ENCODE results near the gene ATP13A5.

The ATP13A5 gene

GRCh38 chr3:193248848-193249468 lies 129.6 kb downstream of the ATP13A5 start:
- H3K9me3 Mint-ChIP-seq = peaks cover 31% of the 10 kb centered on the region
- H3K4me1 Mint-ChIP-seq = no peaks in the 10 kb centered on the region
- H3K36me3 Mint-ChIP-seq = peaks cover 5% of the 10 kb centered on the region
- H3K4me3 Mint-ChIP-seq = no peak overlapping the region
- peaks cover 5% of the 10 kb centered on the region for H3K27me3 Mint-ChIP-seq
- no peak for ATAC-seq
- H3K27ac Mint-ChIP-seq = no peak overlapping the region

- no peak overlapping the region for H3K27ac Mint-ChIP-seq
- H3K4me3 Mint-ChIP-seq = no peak overlapping the region
- peaks cover 23% of the 10 kb centered on the region for H3K9me3 Mint-ChIP-seq
- H3K27me3 Mint-ChIP-seq = peaks cover 31% of the 10 kb centered on the region
- ATAC-seq = no peak
- no peaks in the 10 kb centered on the region for H3K36me3 Mint-ChIP-seq
- H3K4me1 Mint-ChIP-seq = no peaks in the 10 kb centered on the region
Observed at GRCh38 chr3:193243571-193243970, 135.0 kb downstream of the ATP13A5 start.

GRCh38 chr3:193241716-193242115 lies 136.8 kb downstream of the ATP13A5 start:
- Mint-ChIP-seq H3K9me3 (peaks cover 14% of the 10 kb centered on the region), H3K36me3 (no peaks in the 10 kb centered on the region), H3K4me3 (no peak overlapping the region), H3K27me3 (peaks cover 31% of the 10 kb centered on the region), H3K4me1 (no peaks in the 10 kb centered on the region), H3K27ac (no peak overlapping the region)
- no peak for ATAC-seq

- no peak within 1 kb of the TSS for H3K27ac Mint-ChIP-seq
- H3K4me1 Mint-ChIP-seq = no peaks in the 10 kb centered on the region
- ATAC-seq = peak; percentile 55
- peaks cover 14% of the 10 kb centered on the region for H3K9me3 Mint-ChIP-seq
- H3K36me3 Mint-ChIP-seq = no peaks in the 10 kb centered on the region
- no peak within 1 kb of the TSS for H3K4me3 Mint-ChIP-seq
- peaks cover 31% of the 10 kb centered on the region for H3K27me3 Mint-ChIP-seq
Observed at GRCh38 chr3:193240850-193241706, 137.5 kb downstream of the ATP13A5 start, which contains the start of gene PLAAT1. Gene PLAAT1, plus strand, starts transcription at chr3:193241222. Its CDS starts 14,429 bp downstream, at chr3:193255651.

DNA sequence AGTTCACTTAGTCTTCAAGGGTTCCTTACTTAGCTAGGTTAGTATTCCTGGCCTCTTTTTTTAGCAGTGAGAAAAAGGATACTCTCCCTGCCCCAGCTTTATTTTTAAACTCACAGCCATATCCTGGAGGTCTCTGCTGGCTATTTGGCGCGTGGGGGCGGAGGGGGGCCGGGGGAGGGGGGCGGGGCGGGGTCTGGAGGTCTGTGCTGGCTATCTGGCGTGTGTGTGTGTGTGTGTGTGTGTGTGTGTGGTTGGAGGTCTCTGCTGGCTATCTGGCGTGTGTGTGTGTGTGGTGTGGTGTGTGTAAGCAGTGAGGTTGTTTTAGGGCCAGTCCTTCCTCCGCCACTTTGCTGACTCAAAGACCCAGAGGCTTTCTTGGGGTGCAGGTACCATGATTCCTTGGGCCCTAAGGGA lies 138.1 kb downstream of the ATP13A5 start:
- Mint-ChIP-seq H3K27ac (no peak overlapping the region), H3K4me3 (no peak overlapping the region)
- ATAC-seq = no peak

GRCh38 chr3:193237030-193237429 lies 141.5 kb downstream of the ATP13A5 start:
- no peaks in the 10 kb centered on the region for H3K4me1 Mint-ChIP-seq
- H3K36me3 Mint-ChIP-seq = no peaks in the 10 kb centered on the region
- no peak overlapping the region for H3K27ac Mint-ChIP-seq
- no peak for ATAC-seq
- H3K27me3 Mint-ChIP-seq = peaks cover 16% of the 10 kb centered on the region
- H3K9me3 Mint-ChIP-seq = peaks cover under 1% of the 10 kb centered on the region
- H3K4me3 Mint-ChIP-seq = no peak overlapping the region

More for the DNA sequence above, 138.1 kb downstream of the ATP13A5 start:
- Mint-ChIP-seq H3K36me3 (no peaks in the 10 kb centered on the region), H3K4me1 (no peaks in the 10 kb centered on the region), H3K27me3 (peaks cover 30% of the 10 kb centered on the region), H3K9me3 (peaks cover 8% of the 10 kb centered on the region)

GRCh38 chr3:193236599-193236998 lies 142.0 kb downstream of the ATP13A5 start:
- H3K4me1 Mint-ChIP-seq = no peaks in the 10 kb centered on the region
- no peak for ATAC-seq
- H3K36me3 Mint-ChIP-seq = no peaks in the 10 kb centered on the region
- no peak overlapping the region for H3K4me3 Mint-ChIP-seq
- no peak overlapping the region for H3K27ac Mint-ChIP-seq
- no peaks in the 10 kb centered on the region for H3K9me3 Mint-ChIP-seq
- H3K27me3 Mint-ChIP-seq = peaks cover 12% of the 10 kb centered on the region

GRCh38 chr3:193231201-193231600 lies 147.4 kb downstream of the ATP13A5 start:
- no peak for ATAC-seq
- no peaks in the 10 kb centered on the region for H3K36me3 Mint-ChIP-seq
- no peaks in the 10 kb centered on the region for H3K4me1 Mint-ChIP-seq
- H3K9me3 Mint-ChIP-seq = no peaks in the 10 kb centered on the region
- H3K4me3 Mint-ChIP-seq = no peak overlapping the region
- peaks cover 11% of the 10 kb centered on the region for H3K27me3 Mint-ChIP-seq
- H3K27ac Mint-ChIP-seq = no peak overlapping the region

DNA sequence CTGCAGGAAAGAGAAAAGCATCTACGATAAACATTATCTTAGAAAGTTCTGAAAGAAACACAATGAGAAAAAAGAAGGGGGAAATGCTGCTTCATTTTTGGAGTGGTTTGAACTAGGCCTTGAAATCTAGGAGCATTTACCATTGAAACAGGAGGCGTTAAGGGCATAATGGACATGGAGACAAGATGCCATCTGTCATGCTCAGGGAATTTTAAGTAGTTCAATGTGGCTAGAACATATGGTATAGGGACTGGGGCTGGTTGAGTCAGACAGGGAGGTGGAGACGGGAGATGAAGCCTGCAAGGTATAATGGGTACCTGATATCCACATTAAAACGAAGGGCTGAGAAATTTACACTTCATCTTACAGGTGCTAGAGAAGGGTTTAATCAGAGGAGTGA lies 147.9 kb downstream of the ATP13A5 start:
- H3K4me3 Mint-ChIP-seq = no peak overlapping the region
- no peaks in the 10 kb centered on the region for H3K9me3 Mint-ChIP-seq
- no peaks in the 10 kb centered on the region for H3K36me3 Mint-ChIP-seq
- ATAC-seq = no peak
- H3K27me3 Mint-ChIP-seq = peaks cover 11% of the 10 kb centered on the region
- no peak overlapping the region for H3K27ac Mint-ChIP-seq
- H3K4me1 Mint-ChIP-seq = no peaks in the 10 kb centered on the region

DNA sequence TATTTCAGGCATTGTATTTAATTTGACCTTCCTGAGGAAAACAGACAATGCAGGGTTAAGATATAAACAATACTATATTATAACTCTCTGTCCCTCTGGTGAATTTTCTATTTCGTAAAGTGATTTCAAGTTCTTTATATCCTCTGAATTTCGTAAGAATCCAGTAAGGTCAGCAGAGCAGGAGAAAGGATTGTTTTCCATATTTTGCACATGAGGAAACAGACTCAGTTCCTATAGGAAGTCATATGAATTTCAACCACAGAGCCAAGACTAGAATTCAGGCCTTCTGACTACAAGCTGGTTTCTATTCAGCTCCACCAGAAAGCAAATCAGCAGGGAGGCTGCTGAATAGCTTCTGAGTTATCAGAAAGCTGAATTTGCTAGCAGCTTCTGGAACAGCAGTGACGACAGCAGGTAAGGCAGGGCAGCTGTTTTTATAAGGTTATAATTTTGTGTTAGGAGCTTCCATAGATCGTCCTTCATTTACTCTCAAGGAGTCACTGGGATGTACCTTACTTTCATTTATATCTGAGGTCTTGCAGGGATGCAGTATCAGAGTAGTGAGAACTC lies 148.6 kb downstream of the ATP13A5 start:
- Mint-ChIP-seq H3K27me3 (peaks cover 11% of the 10 kb centered on the region), H3K4me1 (no peaks in the 10 kb centered on the region), H3K36me3 (no peaks in the 10 kb centered on the region), H3K27ac (no peak overlapping the region), H3K4me3 (no peak overlapping the region), H3K9me3 (no peaks in the 10 kb centered on the region)
- no peak for ATAC-seq

GRCh38 chr3:193228206-193228605 lies 150.3 kb downstream of the ATP13A5 start:
- Mint-ChIP-seq H3K4me1 (no peaks in the 10 kb centered on the region), H3K4me3 (no peak overlapping the region), H3K9me3 (no peaks in the 10 kb centered on the region), H3K27me3 (peaks cover 19% of the 10 kb centered on the region), H3K36me3 (no peaks in the 10 kb centered on the region), H3K27ac (no peak overlapping the region)
- no peak for ATAC-seq

- Mint-ChIP-seq H3K27ac (no peak overlapping the region), H3K36me3 (no peaks in the 10 kb centered on the region), H3K4me1 (no peaks in the 10 kb centered on the region), H3K4me3 (no peak overlapping the region), H3K9me3 (no peaks in the 10 kb centered on the region), H3K27me3 (peaks cover 29% of the 10 kb centered on the region)
- no peak for ATAC-seq
Observed at GRCh38 chr3:193225302-193226125, 153.0 kb downstream of the ATP13A5 start.
